HepG2 (cell line): ENCODE data around the gene TRIM9. TPM values are rescaled to one million over a fixed set of nuclear protein-coding genes. Genes with fewer than 3 reads are reported as not detected.

Experiments
- ATAC-seq: fragments of 200-7000 bp; cut with Tn5 transposase; 3 replicates; pipeline ENCODE4 v1.9.1; 2020; ENCODE audit warnings: mild to moderate bottlenecking, moderate library complexity
- BruUV-seq: library from RNA; stranded (reverse); fragments of 400-500 nt; replicated peaks from 2 replicates; lab custom pipeline; 2021; lab: Mats Ljungman, UMichigan
- CTCF ChIA-PET: fragments of 300-600 bp; formaldehyde crosslinking; extraction: SDS; loops from one replicate; lab custom pipeline; 2021; ENCODE audit warnings: low total read pairs, inconsistent platforms, low intra/inter-chr PET ratio; lab: Yijun Ruan, JAX
- POLR2A ChIA-PET: fragments of 350-600 bp; sonication (Branson Sonifier 250); formaldehyde crosslinking; loops from one replicate; lab custom pipeline; 2020; ENCODE audit warnings: antibody characterized with exemption, inconsistent platforms; lab: Yijun Ruan, JAX
- DNase-seq: peaks from one replicate; pipeline ENCODE4 v3.0.0-alpha.2; 2015; ENCODE audit warnings: low spot score
- FAIRE-seq: peaks from 3 replicates; lab custom pipeline; 2011; peaks lifted over from hg19 to GRCh38; lab: Jason Lieb, UNC
- H2AFZ ChIP-seq: one replicate; pipeline ENCODE4 v1.6.1; 2011; ENCODE audit warnings: low read length, inconsistent platforms
- H3K27ac ChIP-seq: fragments of 300-600 bp; 3 replicates; pipeline ENCODE4 v1.8.0; 2011; ENCODE audit warnings: mixed run types, mild to moderate bottlenecking, mixed read lengths, low read length, inconsistent platforms; ENCODE audit not compliant: insufficient read depth; ENCODE audit errors: extremely low read length
- H3K27me3 ChIP-seq, 2 experiments: fragments of 200-600 bp in 1 of 2; 2 replicates in 1 of 2; 3 replicates in 1 of 2; pipeline versions ENCODE4 v1.6.0 to v1.8.0; 2011; ENCODE audit warnings: low read length in 2 of 2, mild to moderate bottlenecking in 2 of 2, moderate library complexity in 2 of 2, inconsistent platforms in 1 of 2; ENCODE audit not compliant: insufficient read depth in 2 of 2, control insufficient read depth in 1 of 2
- H3K36me3 ChIP-seq, 2 experiments: fragments of 200-600 bp in 1 of 2; replicated peaks in 1 of 2; 2 replicates in 1 of 2; 3 replicates in 1 of 2; pipeline versions ENCODE4 v1.5.1 to v1.8.0; 2011; ENCODE audit warnings: low read length in 2 of 2, inconsistent platforms in 1 of 2; ENCODE audit not compliant: insufficient read depth in 2 of 2, control insufficient read depth in 1 of 2
- H3K4me1 ChIP-seq: 2 replicates; pipeline ENCODE4 v1.5.1; 2012; ENCODE audit warnings: low read length, inconsistent platforms; ENCODE audit not compliant: insufficient read depth
- H3K4me2 ChIP-seq: 2 replicates; pipeline ENCODE4 v1.6.0; 2011; ENCODE audit warnings: low read depth, low read length, inconsistent platforms
- H3K4me3 ChIP-seq, 3 experiments: fragments of 200-600 bp in 1 of 3; sonication (generic), shearing (Covaris generic) in 1 of 3; replicated peaks in 1 of 3; 2 replicates each; pipeline ENCODE4 v1.5.1; 2011 to 2016; ENCODE audit warnings: low read length in 3 of 3, inconsistent platforms in 2 of 3, low read depth in 2 of 3, mild to moderate bottlenecking in 2 of 3, control low read depth in 1 of 3, mixed read lengths in 1 of 3; ENCODE audit not compliant: insufficient read depth in 1 of 3
- H3K79me2 ChIP-seq: one replicate; pipeline ENCODE4 v1.6.1; 2011; ENCODE audit warnings: low read length, inconsistent platforms; ENCODE audit not compliant: insufficient read depth
- H3K9ac ChIP-seq: 2 replicates; pipeline ENCODE4 v1.6.0; 2011; ENCODE audit warnings: mild to moderate bottlenecking, low read depth, low read length, inconsistent platforms; ENCODE audit not compliant: insufficient read depth
- H3K9me3 ChIP-seq: 2 replicates; pipeline ENCODE4 v1.5.1; 2012; ENCODE audit warnings: mild to moderate bottlenecking, low read length
- H4K20me1 ChIP-seq: 2 replicates; pipeline ENCODE4 v1.6.0; 2011; ENCODE audit warnings: inconsistent platforms, mild to moderate bottlenecking, low read length, moderate library complexity; ENCODE audit not compliant: insufficient read depth
- ARID3A ChIP-seq: IDR thresholded peaks from 2 replicates; pipeline ENCODE4 v1.6.1; 2012; ENCODE audit warnings: low read depth, low read length, improper control_type of control experiment
- ATF7-NPFF ChIP-seq: sonication (generic); formaldehyde crosslinking; IDR thresholded peaks from 2 replicates; pipeline ENCODE4 v1.8.1; 2023; ENCODE audit warnings: mild to moderate bottlenecking, low read depth, missing genetic modification reagents, moderate library complexity
- CEBPB ChIP-seq: IDR thresholded peaks from 2 replicates; pipeline ENCODE4 v1.6.1; 2011; ENCODE audit warnings: low read depth, low read length, improper control_type of control experiment, borderline replicate concordance
- CREM ChIP-seq, 2 experiments: sonication (generic) in 1 of 2; formaldehyde crosslinking in 1 of 2; IDR thresholded peaks; 2 replicates each; pipeline versions ENCODE4 v1.4.0 to v1.6.1; 2016 to 2020; ENCODE audit warnings: antibody characterized with exemption in 1 of 2, mild to moderate bottlenecking in 1 of 2, missing genetic modification reagents in 1 of 2
- ETV6 ChIP-seq: sonication (generic); formaldehyde crosslinking; conservative IDR thresholded peaks from 2 replicates; pipeline ENCODE4 v1.4.0; 2020; ENCODE audit warnings: missing genetic modification reagents
- FOXA1 ChIP-seq, 2 experiments: fragments of 450-650 bp in 1 of 2; sonication (generic) in 1 of 2; formaldehyde crosslinking in 1 of 2; IDR thresholded peaks; 2 replicates each; pipeline versions ENCODE4 v1.4.0 to v1.6.1; 2016 to 2020; ENCODE audit warnings: missing genetic modification reagents in 1 of 2
- JARID2 ChIP-seq: sonication (generic); formaldehyde crosslinking; IDR thresholded peaks from 2 replicates; pipeline ENCODE4 v1.8.1; 2023; ENCODE audit warnings: missing genetic modification reagents, inconsistent platforms; ENCODE audit not compliant: insufficient replicate concordance
- MAFK ChIP-seq, 2 experiments: IDR thresholded peaks in 1 of 2; conservative IDR thresholded peaks in 1 of 2; 2 replicates each; pipeline ENCODE4 v1.6.1; 2011; ENCODE audit warnings: improper control_type of control experiment in 2 of 2, low read length in 2 of 2
- NBN ChIP-seq: fragments of 450-650 bp; conservative IDR thresholded peaks from 2 replicates; pipeline ENCODE4 v1.6.1; 2017
- NR2F6 ChIP-seq, 2 experiments: IDR thresholded peaks; 2 replicates each; pipeline ENCODE4 v1.6.1; 2016; ENCODE audit warnings: antibody characterized with exemption in 1 of 2, mild to moderate bottlenecking in 1 of 2
- POLR2AphosphoS2 ChIP-seq: IDR thresholded peaks from 2 replicates; pipeline ENCODE4 v1.6.1; 2011; ENCODE audit warnings: low read depth, low read length, improper control_type of control experiment
- RAD51 ChIP-seq: fragments of 450-650 bp; IDR thresholded peaks from 2 replicates; pipeline ENCODE4 v1.6.1; 2016; ENCODE audit warnings: borderline replicate concordance
- REST ChIP-seq, 2 experiments: IDR thresholded peaks; 2 replicates each; pipeline ENCODE4 v1.6.1; 2011 to 2012; ENCODE audit warnings: low read length in 2 of 2, borderline replicate concordance in 1 of 2, low read depth in 1 of 2, mild to moderate bottlenecking in 1 of 2, moderate library complexity in 1 of 2
- SP140L ChIP-seq: sonication (generic); formaldehyde crosslinking; IDR thresholded peaks from 2 replicates; pipeline ENCODE4 v1.4.0; 2020; ENCODE audit warnings: missing genetic modification reagents, borderline replicate concordance
- YEATS2 ChIP-seq: sonication (generic); formaldehyde crosslinking; IDR thresholded peaks from 2 replicates; pipeline ENCODE4 v1.4.0; 2020; ENCODE audit warnings: missing genetic modification reagents, borderline replicate concordance
- ZNF296 ChIP-seq: sonication (generic); formaldehyde crosslinking; conservative IDR thresholded peaks from 2 replicates; pipeline ENCODE4 v1.5.0; 2020; ENCODE audit warnings: mild to moderate bottlenecking, missing genetic modification reagents
- ZNF547 ChIP-seq: sonication (generic); formaldehyde crosslinking; IDR thresholded peaks from 2 replicates; pipeline ENCODE4 v1.5.1; 2020; ENCODE audit warnings: mild to moderate bottlenecking, missing genetic modification reagents
- ZNF607 ChIP-seq: sonication (generic); formaldehyde crosslinking; IDR thresholded peaks from 2 replicates; pipeline ENCODE4 v1.5.1; 2020; ENCODE audit warnings: missing genetic modification reagents, mild to moderate bottlenecking, borderline replicate concordance
- ZNF691 ChIP-seq: sonication (generic); formaldehyde crosslinking; IDR thresholded peaks from 2 replicates; pipeline ENCODE4 v1.4.0; 2020; ENCODE audit warnings: missing genetic modification reagents, low read depth, mild to moderate bottlenecking, borderline replicate concordance
- ZNF775 ChIP-seq: sonication (generic); formaldehyde crosslinking; IDR thresholded peaks from 2 replicates; pipeline ENCODE4 v1.4.0; 2020; ENCODE audit warnings: missing genetic modification reagents, mild to moderate bottlenecking, moderate library complexity, borderline replicate concordance
- WGBS: methylation state at CpG from one replicate; pipeline ENCODE4 v1.1.6; 2017; ENCODE audit warnings: low lambda C conversion rate; 5-methylcytosine and 5-hydroxymethylcytosine counted together
- in situ Hi-C: cut with HindIII; loops from 2 replicates; pipeline ENCODE4 v1.10.0; 2017; ENCODE audit warnings: low pct_unique_long_range_greater_than_20kb; ENCODE audit not compliant: extremely low pct_ligation_motif_present
- intact Hi-C: fragments of 100-400 bp; cut with micrococcal nuclease; formaldehyde crosslinking; loops from one replicate; pipeline ENCODE4 v1.10.0; 2022; ENCODE audit not compliant: unreplicated experiment
- polyA plus RNA-seq, 8 experiments: library from polyadenylated mRNA; depleted of rRNA in 3 of 8; stranded (reverse) in 7 of 8; unstranded in 1 of 8; fragments of >200 nt; fragmentation: Illumina TruSeq in 4 of 8; extraction: Trizol in 4 of 8; gene quantifications; 2 replicates each; pipeline versions ENCODE4 v1.2.1 to v1.2.3, GENCODE V29; 2011 to 2016; ENCODE audit warnings: low read depth in 4 of 8, missing spikeins in 1 of 8, mixed read lengths in 1 of 8; ENCODE audit not compliant: insufficient read depth in 1 of 8
- total RNA-seq, 5 experiments: library from RNA; depleted of rRNA; stranded (reverse); fragments of >200 nt; fragmentation: Illumina TruSeq; extraction: Trizol; gene quantifications; 2 replicates each; pipeline ENCODE4 v1.2.3, GENCODE V29; 2016; ENCODE audit warnings: low read depth in 1 of 5

TRIM9 gene
- total and polyA plus RNA-seq, 2 of the 13 experiments (the other 11 are each of a cell fraction or from before 2014, with no cell fraction given) = 0.04 to 0.07 TPM

GRCh38 chr14:51079085-51079484, 15.8 kb downstream of the TRIM9 start:
- POLR2A ChIA-PET = no interaction called here
- 36% methylated on average over 1 of the region's 1 CpG for WGBS

More at GRCh38 chr14:51079085-51079484, 15.8 kb downstream of the TRIM9 start:
- Histone ChIP-seq H4K20me1 (no peaks in the 10 kb centered on the region), H3K36me3 (no peaks in the 10 kb centered on the region), H2AFZ (no peak overlapping the region), H3K27ac (no peak overlapping the region), H3K9me3 (no peaks in the 10 kb centered on the region), H3K4me1 (no peaks in the 10 kb centered on the region), H3K79me2 (no peaks in the 10 kb centered on the region), H3K9ac (no peak overlapping the region), H3K4me3 (no peak overlapping the region)
- CTCF ChIA-PET = no interaction called here
- in situ Hi-C loops = no loop called here
- BruUV-seq = no TSS peak
- DNase-seq = no peak
- intact Hi-C loops = no loop called here
- ATAC-seq = no peak
- no peak for FAIRE-seq
- TF ChIP-seq ATF7-NPFF = no peak
- TF ChIP-seq ARID3A = no peak
- no peak for TF ChIP-seq NR2F6 (IDR thresholded peaks at IDR 0.05)
- no peak for TF ChIP-seq NR2F6 (CRISPR knock-in tag; IDR thresholded peaks at IDR 0.05)
- no peak for TF ChIP-seq RAD51
- no peak for TF ChIP-seq ZNF691 (CRISPR knock-in tag)
- no peak for TF ChIP-seq SP140L (CRISPR knock-in tag)
- TF ChIP-seq CREM (IDR thresholded peaks at IDR 0.05) = no peak
- TF ChIP-seq CREM (CRISPR knock-in tag; IDR thresholded peaks at IDR 0.05) = no peak
- TF ChIP-seq NBN = no peak
- TF ChIP-seq ZNF547 (CRISPR knock-in tag) = no peak
- TF ChIP-seq CEBPB = no peak
- TF ChIP-seq YEATS2 (CRISPR knock-in tag) = no peak
- TF ChIP-seq ETV6 (CRISPR knock-in tag) = no peak
- TF ChIP-seq FOXA1 (IDR thresholded peaks at IDR 0.05) = no peak
- TF ChIP-seq FOXA1 (CRISPR knock-in tag; IDR thresholded peaks at IDR 0.05) = no peak
- no peak for TF ChIP-seq POLR2AphosphoS2
- TF ChIP-seq MAFK (conservative IDR thresholded peaks at IDR 0.05 in 1 of 2, IDR thresholded peaks at IDR 0.05 in 1 of 2; ENCODE audit: low read length in 2 of 2) = no peak
- no peak for TF ChIP-seq ZNF607 (CRISPR knock-in tag)
- TF ChIP-seq JARID2 (CRISPR knock-in tag) = no peak
- no peak for TF ChIP-seq REST (IDR thresholded peaks at IDR 0.05; ENCODE audit: borderline replicate concordance in 1 of 2, low read depth in 1 of 2, low read length in 2 of 2)
- no peak for TF ChIP-seq ZNF296 (CRISPR knock-in tag)
- TF ChIP-seq ZNF775 (CRISPR knock-in tag) = no peak
- TF ChIP-seq, all 625 proteins: peak for 0
- no peaks in the 10 kb centered on the region for H3K27me3 ChIP-seq
- H3K4me2 ChIP-seq = no peak overlapping the region
